H1 (cell line): ENCODE results near the gene GFY. TPM values are rescaled to one million over a fixed set of nuclear protein-coding genes. Genes with fewer than 3 reads are reported as not detected.

Experiments used
- CTCF ChIA-PET: fragments of 300-600 bp; sonication (Branson Sonifier 250); formaldehyde crosslinking; loops from one replicate; lab custom pipeline; 2021; ENCODE audit not compliant: partially characterized antibody; lab: Charles Lee
- POLR2A ChIA-PET: fragments of 300-600 bp; sonication (Branson Sonifier 250); formaldehyde crosslinking; loops from one replicate; lab custom pipeline; 2021; ENCODE audit warnings: inconsistent platforms; ENCODE audit not compliant: partially characterized antibody; lab: Charles Lee
- DNase-seq, 2 experiments: peaks; one replicate each; pipeline versions ENCODE4 v3.0.0 to v3.0.0-alpha.2; 2010 to 2022; ENCODE audit warnings: low spot score in 2 of 2, low read depth in 1 of 2, mixed read lengths in 1 of 2
- FAIRE-seq: peaks from 2 replicates; lab custom pipeline; 2011; peaks lifted over from hg19 to GRCh38; lab: Jason Lieb, UNC
- H2AFZ ChIP-seq: 2 replicates; pipeline ENCODE4 v1.8.1; 2012; ENCODE audit warnings: low read length, inconsistent platforms
- H2AK5ac ChIP-seq: 2 replicates; pipeline ENCODE4 v1.6.1; 2013; ENCODE audit warnings: low read depth, low read length
- H2BK120ac ChIP-seq: replicated peaks from 2 replicates; pipeline ENCODE3; 2013; ENCODE audit warnings: low read depth, low read length, inconsistent platforms
- H2BK12ac ChIP-seq: 2 replicates; pipeline ENCODE4 v1.6.1; 2013; ENCODE audit warnings: low read depth, low read length
- H2BK15ac ChIP-seq: 2 replicates; pipeline ENCODE4 v1.6.1; 2013; ENCODE audit warnings: low read length
- H2BK20ac ChIP-seq: 2 replicates; pipeline ENCODE4 v1.6.1; 2013; ENCODE audit warnings: low read length
- H2BK5ac ChIP-seq: 2 replicates; pipeline ENCODE4 v1.6.1; 2013; ENCODE audit warnings: low read depth, low read length
- H3K14ac ChIP-seq: 2 replicates; pipeline ENCODE4 v1.6.1; 2013; ENCODE audit warnings: inconsistent platforms; ENCODE audit not compliant: insufficient read length
- H3K18ac ChIP-seq: 2 replicates; pipeline ENCODE4 v1.6.1; 2013; ENCODE audit warnings: low read length; ENCODE audit errors: extremely low read depth
- H3K23ac ChIP-seq: 2 replicates; pipeline ENCODE4 v1.6.1; 2013; ENCODE audit warnings: inconsistent platforms; ENCODE audit not compliant: insufficient read length
- H3K23me2 ChIP-seq: 2 replicates; pipeline ENCODE4 v1.6.1; 2013; ENCODE audit warnings: low read depth, low read length
- H3K27ac ChIP-seq: 2 replicates; pipeline ENCODE4 v1.6.1; 2011; ENCODE audit warnings: low read depth, low read length, inconsistent platforms
- H3K27me3 ChIP-seq, 4 experiments: replicated peaks in 1 of 4; 1 replicate in 1 of 4; 2 replicates in 3 of 4; pipeline versions ENCODE4 v1.6.1 to v1.8.1; 2011 to 2013; ENCODE audit warnings: low read length in 3 of 4, mild to moderate bottlenecking in 3 of 4, inconsistent platforms in 2 of 4, mixed read lengths in 2 of 4, moderate library complexity in 1 of 4; ENCODE audit not compliant: control insufficient read depth in 3 of 4, insufficient read depth in 3 of 4; ENCODE audit errors: extremely low read depth in 1 of 4
- H3K36me3 ChIP-seq, 4 experiments: 2 replicates each; pipeline versions ENCODE4 v1.6.1 to v1.8.1; 2011 to 2013; ENCODE audit warnings: mild to moderate bottlenecking in 4 of 4, low read length in 3 of 4, moderate library complexity in 2 of 4, control low read depth in 1 of 4, inconsistent platforms in 1 of 4; ENCODE audit not compliant: insufficient read depth in 4 of 4, control insufficient read depth in 2 of 4
- H3K4ac ChIP-seq: replicated peaks from 2 replicates; pipeline ENCODE3; 2013; ENCODE audit warnings: low read length, low read depth, mixed read lengths, inconsistent platforms; ENCODE audit not compliant: insufficient read length
- H3K4me1 ChIP-seq, 4 experiments: replicated peaks in 1 of 4; 1 replicate in 1 of 4; 2 replicates in 3 of 4; pipeline versions ENCODE4 v1.6.1 to v1.8.1; 2011 to 2013; ENCODE audit warnings: low read length in 3 of 4, inconsistent platforms in 2 of 4, mixed read lengths in 1 of 4; ENCODE audit not compliant: insufficient read depth in 4 of 4, control insufficient read depth in 3 of 4
- H3K4me2 ChIP-seq, 2 experiments: 2 replicates each; pipeline versions ENCODE4 v1.6.1 to v1.8.1; 2011 to 2013; ENCODE audit warnings: low read depth in 2 of 2, low read length in 2 of 2, control low read depth in 1 of 2, inconsistent platforms in 1 of 2, mild to moderate bottlenecking in 1 of 2; ENCODE audit not compliant: insufficient read depth in 1 of 2
- H3K4me3 ChIP-seq, 4 experiments: fragments of 200-600, 300-600 bp in 1 of 4; sonication (generic), shearing (Covaris generic), sonication (Bioruptor Twin) in 1 of 4; 2 replicates each; pipeline versions ENCODE4 v1.5.1 to v1.8.1; 2011 to 2016; ENCODE audit warnings: low read length in 4 of 4, low read depth in 3 of 4, control low read depth in 2 of 4, inconsistent platforms in 2 of 4, mild to moderate bottlenecking in 2 of 4, mixed read lengths in 1 of 4, moderate library complexity in 1 of 4; ENCODE audit not compliant: insufficient read depth in 2 of 4; ENCODE audit errors: extremely low read depth in 1 of 4
- H3K56ac ChIP-seq: replicated peaks from 2 replicates; pipeline ENCODE3; 2013; ENCODE audit warnings: low read depth, mild to moderate bottlenecking, mixed read lengths, low read length, inconsistent platforms; ENCODE audit not compliant: insufficient read length
- H3K79me1 ChIP-seq: 2 replicates; pipeline ENCODE4 v1.6.1; 2013; ENCODE audit warnings: low read depth, low read length, control low read depth
- H3K79me2 ChIP-seq, 2 experiments: 2 replicates each; pipeline versions ENCODE4 v1.6.1 to v1.8.1; 2012 to 2013; ENCODE audit warnings: low read length in 2 of 2, mild to moderate bottlenecking in 2 of 2, inconsistent platforms in 1 of 2; ENCODE audit not compliant: insufficient read depth in 2 of 2, control insufficient read depth in 1 of 2
- H3K9ac ChIP-seq, 4 experiments: replicated peaks in 1 of 4; 1 replicate in 1 of 4; 2 replicates in 3 of 4; pipeline versions ENCODE4 v1.6.1 to v1.8.1; 2011 to 2013; ENCODE audit warnings: low read depth in 3 of 4, low read length in 3 of 4, control low read depth in 2 of 4, mild to moderate bottlenecking in 2 of 4, moderate library complexity in 2 of 4, inconsistent platforms in 1 of 4; ENCODE audit errors: extremely low read depth in 1 of 4
- H3K9me3 ChIP-seq, 2 experiments: 2 replicates each; pipeline versions ENCODE4 v1.6.1 to v1.8.1; 2012 to 2013; ENCODE audit warnings: mild to moderate bottlenecking in 2 of 2, moderate library complexity in 2 of 2, control low read depth in 1 of 2, inconsistent platforms in 1 of 2, low read depth in 1 of 2, low read length in 1 of 2, mixed read lengths in 1 of 2; ENCODE audit not compliant: insufficient read depth in 2 of 2
- H4K20me1 ChIP-seq, 2 experiments: replicated peaks in 1 of 2; 2 replicates each; pipeline versions ENCODE3 to v1.8.1; 2011 to 2013; ENCODE audit warnings: inconsistent platforms in 2 of 2, low read length in 2 of 2, mild to moderate bottlenecking in 1 of 2; ENCODE audit not compliant: insufficient read depth in 2 of 2, control insufficient read depth in 1 of 2
- H4K5ac ChIP-seq: 2 replicates; pipeline ENCODE4 v1.6.1; 2013; ENCODE audit warnings: low read length, low read depth, mixed read lengths, inconsistent platforms; ENCODE audit not compliant: insufficient read length
- H4K8ac ChIP-seq: 2 replicates; pipeline ENCODE4 v1.8.0; 2013; ENCODE audit warnings: mild to moderate bottlenecking, moderate library complexity, low read length, inconsistent platforms; ENCODE audit not compliant: insufficient read depth; ENCODE audit errors: extremely low read depth
- H4K91ac ChIP-seq: replicated peaks from 2 replicates; pipeline ENCODE3; 2013; ENCODE audit warnings: low read length, mixed read lengths, inconsistent platforms; ENCODE audit not compliant: insufficient read length
- CTCF ChIP-seq, 3 experiments: IDR thresholded peaks; 1 replicate in 2 of 3; 2 replicates in 1 of 3; pipeline versions ENCODE4 v1.5.1 to v1.6.1; 2011; ENCODE audit warnings: low read length in 3 of 3, mild to moderate bottlenecking in 3 of 3, inconsistent platforms in 2 of 3, low read depth in 1 of 3, moderate library complexity in 1 of 3; ENCODE audit not compliant: insufficient read depth in 1 of 3; ENCODE audit errors: control extremely low read depth in 1 of 3
- SP1 ChIP-seq: IDR thresholded peaks from 2 replicates; pipeline ENCODE4 v1.6.1; 2011; ENCODE audit warnings: low read depth, low read length
- WGBS, 2 experiments: shearing (Covaris generic) in 1 of 2; methylation state at CpG; one replicate each; pipeline versions ENCODE4 v1.1.6 to v1.1.7; 2013 to 2015; ENCODE audit warnings: low lambda C conversion rate in 2 of 2, mixed read lengths in 2 of 2, inconsistent platforms in 1 of 2, low coverage in 1 of 2, missing lambda C conversion rate in 1 of 2; ENCODE audit not compliant: insufficient replicate concordance in 2 of 2, insufficient coverage in 1 of 2, insufficient read length in 1 of 2; ENCODE audit errors: extremely low coverage in 1 of 2, missing lambda C conversion rate in 1 of 2; 5-methylcytosine and 5-hydroxymethylcytosine counted together
- polyA plus RNA-seq, 7 experiments: library from polyadenylated mRNA; depleted of rRNA in 3 of 7; stranded (reverse) in 5 of 7; unstranded in 2 of 7; fragments of >200 nt in 5 of 7; fragments of 200-250 nt in 2 of 7; gene quantifications; 1 replicate in 5 of 7; 2 replicates in 1 of 7; 4 replicates in 1 of 7; pipeline versions ENCODE4 v1.2.1 to v1.2.3, GENCODE V29; 2011 to 2013; ENCODE audit warnings: missing spikeins in 2 of 7, mixed read lengths in 2 of 7
- total RNA-seq: library from RNA; stranded (reverse); fragmentation: NEBNext Ultra II Directional; extraction: Animal tissue kit (Norgen Biotek cat#: 25700); gene quantifications from 2 replicates; pipeline ENCODE4 v1.2.1, GENCODE V29; 2021

The GFY gene
- total and polyA plus RNA-seq, 2 of the 8 experiments (the other 6 are each of a cell fraction or from before 2014, with no cell fraction given) = 0.68 to 0.93 TPM

GRCh38 chr19:49445997-49446396, 20.8 kb downstream of the GFY start:
- ChIA-PET POLR2A (interaction anchor here (0.7 to 1.6 kb wide), 7 partner anchors 9 to 78 kb away, joined by 3 to 9 read pairs (median 3); no protein-coding TSS in a partner anchor), CTCF (interaction anchor here (0.8 to 7.9 kb wide), 14 partner anchors 8 to 414 kb away, joined by 3 to 88 read pairs (median 3); partner anchors contain the start of gene GFY)
- no peak overlapping the region for H3K18ac ChIP-seq
- no peaks in the 10 kb centered on the region for H3K9me3 ChIP-seq
- no peak overlapping the region for H2BK5ac ChIP-seq
- H4K20me1 ChIP-seq = peaks cover 9 to 15% of the 10 kb centered on the region in 2 experiments
- H3K14ac ChIP-seq = no peak overlapping the region
- peaks cover 0 to 10% of the 10 kb centered on the region in 2 experiments; a peak in 2 of 4 replicates for H3K79me2 ChIP-seq
- H3K36me3 ChIP-seq = peaks cover 11 to 17% (median 12%) of the 10 kb centered on the region in 4 experiments; a peak in 6 of 8 replicates
- H4K91ac ChIP-seq = no peak overlapping the region
- no peak overlapping the region for H4K5ac ChIP-seq
- no peak overlapping the region for H3K27ac ChIP-seq
- H3K56ac ChIP-seq = no peak overlapping the region
- H4K8ac ChIP-seq = no peak overlapping the region
- H3K4me1 ChIP-seq = peaks cover 0 to 15% (median 13%) of the 10 kb centered on the region in 4 experiments; a peak in 6 of 7 replicates
- FAIRE-seq (no peak), DNase-seq (no peak)
- 84% methylated on average over 3 of the region's 3 CpGs; no CpG with 5 or more reads in 1 of the 2 experiments for WGBS, 2 experiments
- no peak overlapping the region for H3K4ac ChIP-seq
- no peak overlapping the region for H2BK20ac ChIP-seq
- H2AFZ ChIP-seq = no peak overlapping the region
- peaks cover 14% of the 10 kb centered on the region; the same call in 1 of the 2 replicates for H3K23me2 ChIP-seq
- no peak overlapping the region for H2AK5ac ChIP-seq
- no peak overlapping the region for H3K4me2 ChIP-seq
- H2BK15ac ChIP-seq = no peak overlapping the region
- H3K27me3 ChIP-seq = peaks cover 0 to 2% (median 1%) of the 10 kb centered on the region in 4 experiments; a peak in 5 of 7 replicates
- TF ChIP-seq CTCF (IDR thresholded peaks at IDR 0.05; ENCODE audit: control extremely low read depth in 1 of 3, insufficient read depth in 1 of 3, low read depth in 1 of 3, low read length in 3 of 3) (peak in 2 of 3 experiments; percentile 26 to 28; a peak in 2 of 4 replicates), SP1 (no peak)
- no peak overlapping the region for H2BK12ac ChIP-seq
- H2BK120ac ChIP-seq = no peak overlapping the region
- H3K4me3 ChIP-seq = no peak overlapping the region
- peaks cover 2% of the 10 kb centered on the region for H3K79me1 ChIP-seq
- H3K9ac ChIP-seq = no peak overlapping the region
- no peak overlapping the region for H3K23ac ChIP-seq
